Iris pigment epithelial cell (primary cell): ENCODE results near the gene SH2B3.
A peak's percentile ranks its signal among the peaks of the same experiment; 100 is the strongest.

Experiments
- DNase-seq: peaks from one replicate; pipeline ENCODE4 v3.0.0-alpha.2; 2011; ENCODE audit warnings: low read depth

SH2B3 gene

DNA sequence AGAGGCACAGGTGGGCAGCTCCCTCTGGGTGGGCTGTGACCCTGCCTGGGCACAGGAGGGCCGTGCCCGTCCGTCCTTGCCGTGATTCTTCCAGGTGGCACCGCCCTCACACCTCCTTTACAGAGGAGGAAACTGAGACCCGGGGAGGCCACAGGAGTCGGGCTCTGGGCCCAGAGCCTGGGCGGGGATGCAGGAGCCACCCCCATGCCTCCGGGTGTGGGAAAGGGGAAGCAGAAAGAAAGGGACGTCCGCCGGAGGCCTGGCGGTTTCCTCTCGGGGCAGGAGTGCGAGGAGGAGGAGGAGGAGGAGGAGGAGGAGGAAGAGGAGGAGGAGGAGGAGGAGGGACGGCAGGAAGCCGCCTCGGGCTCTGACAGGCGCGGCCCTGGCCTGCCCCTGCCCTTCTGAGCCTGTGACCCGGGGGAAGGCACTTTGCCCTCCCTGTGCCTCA lies 23.0 kb downstream of the SH2B3 start:
- DNase-seq = no peak

DNA sequence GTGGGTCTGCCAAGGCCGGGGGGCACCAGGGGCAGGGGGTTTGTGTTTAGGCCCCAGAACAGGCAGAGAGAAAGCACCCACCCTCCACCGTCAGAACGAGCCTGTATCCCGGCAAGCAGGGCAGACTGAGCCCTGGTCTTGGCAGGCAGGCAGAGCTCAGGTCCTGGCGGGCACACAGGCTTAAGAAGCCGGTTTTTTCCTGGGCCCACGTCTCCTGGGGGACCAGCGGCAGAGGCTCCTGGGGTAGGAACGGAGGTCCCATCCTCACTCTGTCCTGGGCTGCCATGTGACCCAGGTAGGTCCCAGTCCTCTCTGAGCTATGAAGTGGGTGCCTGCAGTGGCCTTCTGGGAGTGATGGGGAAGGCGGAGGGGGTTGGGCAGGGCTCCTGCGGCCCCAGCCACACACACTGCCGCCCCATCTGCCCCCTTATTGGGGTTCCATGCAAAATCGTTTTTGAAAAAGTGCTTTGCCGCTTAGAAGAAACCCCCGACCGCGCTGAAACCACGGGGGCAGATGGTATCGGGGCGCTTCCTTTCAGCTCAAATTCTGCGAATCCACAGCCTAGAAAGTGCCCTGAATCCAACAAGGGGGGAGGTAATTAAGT lies 24.2 kb downstream of the SH2B3 start:
- DNase-seq = no peak

DNA sequence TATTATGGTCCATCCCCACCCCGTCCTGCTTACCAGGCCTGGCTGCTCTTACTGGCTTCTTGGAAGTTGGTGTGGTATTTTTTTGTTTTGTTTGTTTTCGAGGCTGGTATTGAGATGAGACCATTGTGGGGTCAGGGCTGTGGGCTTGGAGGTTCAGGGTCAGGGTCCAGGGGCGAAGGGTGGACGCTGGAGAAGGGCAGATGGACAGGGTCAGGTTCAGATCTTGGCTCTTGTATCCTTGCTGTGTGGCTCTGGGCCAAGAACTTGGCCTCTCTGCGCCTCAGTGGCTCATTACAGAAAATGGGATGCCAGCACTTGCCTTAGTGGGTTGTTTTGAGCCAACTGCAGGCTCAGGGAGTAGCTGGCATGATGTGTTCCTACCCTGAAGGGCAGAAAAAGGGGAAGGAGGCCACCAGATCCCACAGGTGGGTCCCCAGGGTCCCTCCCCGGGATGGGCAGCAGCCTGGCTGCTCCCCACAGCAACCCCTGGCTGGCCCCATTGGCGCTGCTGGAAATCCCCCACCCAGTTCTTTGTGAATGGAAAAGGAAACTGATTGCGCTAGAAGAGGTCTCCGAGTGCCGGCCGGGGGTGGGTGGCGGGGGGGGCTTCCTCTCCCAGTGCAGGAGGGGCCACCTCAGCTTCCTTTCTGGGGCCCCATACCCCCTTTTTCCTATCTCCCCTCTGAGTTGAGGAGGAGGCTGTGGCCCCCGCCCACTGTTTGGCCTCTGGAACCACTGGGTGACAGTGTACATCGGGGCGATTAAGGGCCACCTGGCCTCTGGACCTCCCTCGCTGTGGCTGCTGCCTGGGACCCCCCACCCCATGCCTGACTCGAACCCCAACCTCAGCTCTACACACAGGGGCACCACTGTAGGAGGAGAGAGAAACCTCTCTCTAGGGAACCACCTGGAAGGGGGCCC lies 25.0 kb downstream of the SH2B3 start:
- DNase-seq = no peak

DNA sequence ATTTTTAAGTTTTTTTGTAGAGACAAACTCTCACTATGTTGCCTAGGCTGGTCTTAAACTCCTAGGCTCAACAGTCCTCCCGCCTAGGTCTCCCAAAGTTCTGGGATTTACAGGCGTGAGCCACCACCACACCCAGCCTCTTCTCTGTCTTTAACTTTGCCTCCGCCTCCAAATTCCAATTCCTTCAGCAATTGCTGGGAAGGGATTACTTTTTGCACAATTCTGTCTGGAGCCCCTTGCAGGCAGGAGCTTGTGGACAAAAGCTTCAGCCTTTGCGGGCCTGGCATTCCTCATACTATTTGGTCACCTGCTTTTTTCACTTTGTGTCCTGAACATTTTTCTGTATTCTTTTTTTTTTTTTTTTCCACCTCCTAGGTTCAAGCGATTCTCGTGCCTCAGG lies 26.0 kb downstream of the SH2B3 start:
- peak; percentile 40 for DNase-seq

DNA sequence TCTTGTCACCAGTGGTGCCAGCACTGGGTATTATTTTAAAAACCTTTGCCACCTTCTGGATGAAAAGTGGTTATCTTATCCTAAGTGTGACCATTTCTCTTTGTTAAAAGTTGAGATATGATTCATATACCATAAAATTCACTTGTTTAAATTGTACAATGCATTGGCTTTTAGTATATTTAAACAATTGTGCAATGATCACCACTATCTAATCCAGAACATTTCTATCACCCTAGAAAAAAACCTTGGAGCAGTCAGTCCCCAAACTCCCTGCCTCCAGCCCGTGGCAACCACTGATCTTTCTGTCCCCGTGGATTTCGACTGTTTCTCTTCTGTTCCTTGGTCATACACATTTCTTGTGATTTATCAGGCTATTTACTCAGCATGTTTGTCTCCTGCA lies 28.3 kb downstream of the SH2B3 start:
- DNase-seq = no peak

DNA sequence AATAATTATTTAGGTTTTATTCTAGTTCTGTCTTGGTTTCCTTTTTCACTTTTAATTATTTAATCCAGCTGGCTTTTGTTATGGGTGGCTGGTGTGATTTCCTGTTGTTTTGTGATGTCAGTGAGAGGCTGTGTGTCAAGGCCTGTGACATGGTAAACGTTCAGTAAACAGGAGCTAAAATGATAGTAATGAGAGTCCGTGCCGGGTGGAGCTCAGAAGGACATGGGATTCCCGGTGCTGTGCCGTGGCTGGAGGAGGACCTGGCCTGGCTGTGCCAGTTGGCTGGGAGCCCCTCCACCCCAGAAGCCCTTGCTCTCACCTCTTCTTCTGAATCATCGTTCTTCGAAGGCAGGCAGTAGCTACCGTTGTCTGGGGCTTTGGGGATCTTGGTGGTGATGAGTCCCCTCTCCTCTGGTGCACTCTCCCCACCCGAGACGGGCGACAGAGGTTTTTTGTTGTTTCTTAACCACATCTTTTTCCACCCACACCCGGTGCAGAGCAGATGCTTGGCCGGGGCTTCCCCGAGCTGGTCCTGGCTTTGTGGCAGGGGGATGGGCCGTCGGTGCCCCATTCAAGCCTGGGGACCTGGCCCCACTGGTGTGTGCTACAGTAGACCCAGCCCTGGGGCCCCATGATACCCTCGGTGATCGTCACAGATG lies 29.1 kb downstream of the SH2B3 start:
- DNase-seq = peak; percentile 74

DNA sequence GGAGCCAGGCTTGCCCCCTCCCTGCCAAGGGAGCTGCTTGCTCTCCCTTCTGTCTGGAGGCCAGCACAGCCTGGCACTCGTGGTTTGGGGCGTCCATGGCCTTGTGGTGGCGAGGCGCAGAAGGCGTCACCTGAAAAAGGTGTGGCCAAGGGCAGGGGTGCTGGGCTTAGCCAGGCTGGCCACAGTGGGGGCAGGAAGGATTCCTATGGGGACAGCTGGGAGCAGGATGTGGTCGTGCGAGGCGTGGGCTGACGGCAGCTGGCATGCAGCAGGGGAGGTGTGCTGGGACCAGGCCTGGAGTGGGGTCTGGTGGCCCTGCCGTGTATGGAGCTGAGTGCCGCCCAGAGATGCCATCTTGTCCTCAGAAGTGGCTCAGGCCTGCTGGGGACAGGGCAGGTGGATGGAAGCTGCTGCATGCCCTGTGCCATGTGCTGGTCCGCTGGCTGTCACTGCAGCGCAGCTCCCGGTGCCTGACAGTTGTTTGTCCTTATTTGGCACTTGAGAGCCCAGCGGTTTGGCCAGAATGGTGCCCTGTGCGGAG lies 30.0 kb downstream of the SH2B3 start:
- no peak for DNase-seq

DNA sequence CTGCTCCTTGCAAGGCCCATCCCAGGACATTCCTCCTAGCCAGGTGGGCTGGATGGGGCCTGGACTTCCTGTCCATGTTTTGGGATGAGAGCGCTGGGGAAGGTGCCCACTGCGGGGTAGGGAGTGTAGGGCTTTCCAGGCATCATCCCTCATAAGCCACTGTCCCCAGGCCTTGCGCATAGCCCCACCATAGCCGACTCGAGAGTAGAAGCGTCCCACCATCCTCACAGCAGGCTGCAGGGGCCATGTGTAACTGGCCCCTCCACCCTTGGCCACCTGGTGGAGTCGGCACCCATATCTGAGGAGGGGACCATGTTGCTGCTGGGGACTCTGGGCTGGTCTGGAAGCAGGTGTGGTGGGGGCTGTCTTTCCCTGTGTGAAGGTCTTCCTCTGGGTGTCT lies 30.5 kb downstream of the SH2B3 start:
- no peak for DNase-seq

DNA sequence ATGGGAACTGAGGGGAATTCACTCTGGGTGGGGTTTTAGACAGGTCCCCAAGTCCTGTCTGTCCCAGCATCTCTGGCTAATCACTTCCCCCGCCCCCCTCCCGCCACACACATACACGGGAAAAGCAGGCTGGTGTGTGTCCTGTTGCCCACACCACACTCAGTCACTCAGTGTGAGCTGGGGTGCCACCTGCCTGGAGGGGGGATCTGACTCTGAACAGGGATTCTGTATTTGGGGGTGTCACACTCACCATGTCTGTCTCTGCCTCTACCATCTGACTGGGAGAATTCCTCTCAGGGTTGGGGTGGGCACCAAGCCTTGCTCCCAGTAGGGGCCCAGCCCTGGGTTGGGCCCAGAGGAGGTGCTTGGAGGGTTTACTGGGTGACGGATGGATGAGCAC lies 31.1 kb downstream of the SH2B3 start:
- DNase-seq = no peak

DNA sequence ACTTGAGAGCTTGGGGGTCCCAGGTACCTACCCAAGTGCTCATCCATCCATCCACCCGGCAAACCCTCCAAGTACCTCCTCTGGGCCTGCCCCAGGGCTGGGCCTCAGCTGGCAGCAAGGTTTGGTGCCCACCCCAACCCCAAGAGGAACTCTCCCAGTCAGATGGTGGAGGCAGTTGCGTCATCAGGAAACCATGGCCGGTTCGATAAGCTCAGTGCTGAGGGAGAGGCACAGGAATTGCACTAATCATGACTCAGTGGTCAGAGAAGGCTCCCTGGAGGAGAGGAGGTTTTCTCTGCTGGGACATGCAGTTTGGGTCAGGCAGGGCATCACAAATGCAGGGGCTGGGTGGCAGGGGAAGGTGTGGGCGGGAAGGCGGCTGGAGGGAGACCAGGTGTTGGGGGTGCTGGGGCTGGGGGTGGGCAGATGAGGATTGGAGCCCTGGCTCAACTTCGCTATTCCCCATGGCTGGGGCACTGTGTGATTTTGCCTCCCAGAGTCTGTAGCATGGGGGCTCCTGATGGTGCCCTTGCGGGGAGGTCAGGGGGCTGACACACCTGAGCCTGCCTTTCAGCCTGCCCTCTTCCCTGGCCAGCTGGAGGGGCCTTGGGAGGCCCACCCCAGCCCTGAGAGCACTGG lies 32.2 kb downstream of the SH2B3 start:
- DNase-seq = peak; percentile 89

DNA sequence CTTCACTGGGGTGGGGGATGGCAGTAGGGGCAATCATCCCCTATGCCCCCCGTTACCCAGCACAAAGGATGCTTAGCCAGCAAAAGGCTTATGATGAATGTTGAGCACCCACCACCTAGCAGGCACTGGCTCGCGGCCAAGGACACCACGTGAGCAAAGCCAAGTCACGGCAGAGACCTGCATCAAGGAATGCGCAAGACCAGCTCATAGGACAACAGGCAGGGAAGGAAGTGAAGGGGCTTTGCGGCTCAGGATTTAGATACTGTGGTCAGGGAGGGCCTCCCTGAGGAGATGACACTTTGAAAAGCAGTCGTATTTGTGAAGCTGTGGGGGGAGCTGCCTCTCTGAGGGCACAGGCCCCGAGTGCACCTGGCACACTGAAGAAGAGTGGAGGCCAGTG lies 32.8 kb downstream of the SH2B3 start:
- DNase-seq = peak; percentile 70

DNA sequence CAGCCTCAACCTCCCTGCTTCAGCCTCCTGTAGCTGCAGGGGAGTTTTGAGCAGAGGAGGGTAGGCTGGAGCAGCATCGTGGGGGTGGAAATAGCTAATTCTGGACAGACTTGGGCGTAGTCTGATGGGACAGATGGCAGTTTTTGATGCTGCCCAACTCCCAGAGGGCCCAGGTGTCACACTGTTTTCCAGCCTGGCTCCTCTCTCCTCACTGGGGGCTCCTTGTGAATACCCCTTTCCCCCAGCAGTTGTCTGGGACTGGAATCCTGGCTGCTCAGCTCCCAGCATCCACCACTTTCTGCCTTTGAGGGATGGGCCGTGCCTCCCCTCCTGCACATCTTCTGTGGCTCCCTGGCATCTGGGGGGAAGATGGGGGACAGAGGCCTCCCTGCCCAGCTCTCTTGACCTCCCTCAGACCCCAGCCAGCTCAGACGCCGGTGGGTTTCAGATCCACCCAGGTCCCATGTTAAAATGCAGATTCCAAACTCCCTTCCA lies 34.0 kb downstream of the SH2B3 start:
- DNase-seq = no peak

DNA sequence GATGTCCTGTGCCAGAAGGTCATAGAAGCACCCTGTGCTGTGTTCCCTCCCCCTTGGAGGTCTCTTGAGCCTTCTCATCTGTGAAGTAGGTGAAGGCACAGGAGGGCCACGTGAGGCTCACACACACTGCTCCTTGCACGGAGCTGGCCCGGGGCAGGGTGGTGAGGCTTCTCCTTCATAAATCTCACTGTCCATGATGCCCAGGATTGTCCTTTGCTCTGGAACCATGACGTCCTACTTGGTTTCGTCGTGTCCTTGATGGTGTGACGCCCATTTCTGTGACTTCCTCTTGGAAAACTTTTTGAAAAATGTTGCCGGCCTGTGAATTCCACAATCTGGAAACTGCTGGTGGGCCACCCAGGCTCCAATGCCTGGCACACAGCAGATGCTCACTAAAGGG lies 34.4 kb downstream of the SH2B3 start:
- no peak for DNase-seq

DNA sequence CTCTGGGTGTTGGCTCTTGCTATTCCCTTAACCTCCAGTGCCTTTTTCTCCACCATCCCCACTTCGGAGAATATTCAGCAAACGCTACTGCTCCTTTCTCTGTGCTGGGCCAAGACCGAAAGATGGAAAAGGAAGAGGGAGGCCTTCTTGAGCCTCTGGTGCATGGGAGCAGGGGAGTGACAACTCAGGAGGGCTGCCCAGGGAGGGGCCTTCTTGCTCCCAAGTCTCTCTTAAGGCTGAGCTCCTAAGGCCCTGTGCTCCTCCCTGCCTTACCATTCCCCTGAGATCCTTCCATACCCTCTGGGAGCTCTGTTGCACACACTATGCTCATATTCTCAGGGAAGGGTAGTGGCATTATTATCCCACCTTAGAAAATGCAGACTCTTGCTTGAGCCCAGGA lies 34.9 kb downstream of the SH2B3 start:
- DNase-seq = no peak

DNA sequence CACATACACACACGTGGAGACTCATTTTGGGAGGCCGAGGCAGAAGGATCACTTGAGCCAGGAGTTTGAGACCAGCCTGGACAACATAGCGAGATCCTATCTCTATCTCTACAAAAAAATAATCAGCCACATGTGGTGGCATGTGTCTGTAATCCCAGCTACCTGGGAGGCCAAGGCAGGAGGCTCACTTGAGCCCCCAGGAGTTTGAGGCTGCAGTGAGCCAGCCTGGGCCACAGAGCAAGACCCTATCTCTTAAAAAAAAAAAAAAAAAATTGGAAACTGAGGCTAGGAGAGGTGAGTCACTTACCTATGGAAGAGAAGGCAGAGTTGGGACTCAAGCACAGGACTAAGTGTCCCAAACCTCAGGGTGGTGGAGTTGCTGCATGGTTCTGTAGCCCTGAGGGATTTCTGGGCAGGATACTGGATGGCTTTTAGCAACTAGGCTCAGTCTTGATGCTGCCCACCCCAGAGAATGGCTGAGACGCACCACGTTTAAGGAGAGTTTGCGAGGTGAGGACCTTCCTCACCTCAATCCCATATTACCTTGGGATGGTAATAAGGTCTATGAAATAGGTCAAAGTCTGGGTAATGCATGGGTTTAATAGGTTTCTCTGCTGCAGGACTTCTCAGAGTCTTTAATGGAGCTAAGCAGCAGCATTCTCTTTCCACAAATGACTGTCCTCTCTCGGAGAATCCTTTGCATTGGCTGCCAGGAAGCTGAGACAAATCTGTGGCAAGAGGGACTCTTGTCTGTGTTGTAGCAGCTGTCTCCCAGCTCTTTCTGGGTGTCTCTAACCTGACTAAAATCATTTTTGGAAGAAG lies 35.6 kb downstream of the SH2B3 start:
- DNase-seq = no peak

DNA sequence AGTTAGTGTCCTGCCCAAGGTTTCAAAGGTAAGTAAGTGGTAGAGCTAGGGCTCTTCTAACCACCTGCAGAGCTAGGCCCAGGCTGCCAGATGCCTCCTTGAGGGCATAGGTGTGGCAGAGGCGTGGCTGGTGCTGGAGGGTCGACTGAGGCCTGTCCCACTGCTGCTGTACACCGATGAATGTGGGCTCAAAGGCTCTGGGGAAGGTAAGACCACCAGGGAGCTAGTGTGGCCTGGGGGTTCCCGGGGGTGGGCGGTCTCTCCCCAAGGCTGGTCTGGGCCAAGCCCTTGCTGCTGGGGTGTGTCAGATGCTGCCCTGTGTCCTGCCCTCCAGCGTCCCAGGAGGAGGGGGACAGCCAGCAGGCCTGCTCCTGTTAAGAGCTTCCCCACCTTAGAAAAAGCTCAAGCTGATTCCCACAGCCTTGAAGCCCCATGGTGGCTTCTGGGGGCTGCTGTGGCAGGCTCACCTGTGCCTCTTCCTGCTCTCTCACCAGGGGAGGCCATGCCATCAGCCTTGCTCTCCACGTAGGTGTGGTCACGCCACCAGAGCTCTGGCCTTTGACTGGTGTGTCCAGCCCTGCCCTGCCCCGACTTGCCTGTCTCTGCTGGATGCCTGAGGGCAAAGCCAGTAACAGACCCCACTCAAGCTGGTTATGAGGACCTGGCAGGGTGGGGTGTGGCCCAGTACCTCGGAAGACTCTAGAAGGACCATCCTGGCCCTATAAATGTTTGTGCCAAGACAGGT lies 36.8 kb downstream of the SH2B3 start:
- DNase-seq = no peak

DNA sequence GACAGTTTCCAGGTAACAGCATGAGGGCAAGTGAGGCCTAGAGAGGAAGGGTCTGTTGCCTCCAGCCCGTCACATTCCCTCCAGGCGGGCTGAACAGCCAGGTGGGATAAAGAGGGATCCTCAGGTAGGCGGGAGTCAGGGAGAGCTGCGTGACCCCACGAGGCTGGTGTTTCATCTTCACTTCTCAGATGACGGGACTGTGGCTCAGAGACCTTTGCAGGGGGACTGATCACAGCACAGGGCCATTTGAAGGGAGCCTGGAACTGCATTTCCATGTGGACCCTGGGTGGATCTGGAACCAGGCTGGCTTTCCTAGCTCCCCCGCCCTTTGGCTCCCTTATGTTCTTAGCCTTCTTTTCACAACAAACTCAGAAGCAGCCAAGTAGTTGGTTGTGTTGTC lies 37.4 kb downstream of the SH2B3 start:
- no peak for DNase-seq

DNA sequence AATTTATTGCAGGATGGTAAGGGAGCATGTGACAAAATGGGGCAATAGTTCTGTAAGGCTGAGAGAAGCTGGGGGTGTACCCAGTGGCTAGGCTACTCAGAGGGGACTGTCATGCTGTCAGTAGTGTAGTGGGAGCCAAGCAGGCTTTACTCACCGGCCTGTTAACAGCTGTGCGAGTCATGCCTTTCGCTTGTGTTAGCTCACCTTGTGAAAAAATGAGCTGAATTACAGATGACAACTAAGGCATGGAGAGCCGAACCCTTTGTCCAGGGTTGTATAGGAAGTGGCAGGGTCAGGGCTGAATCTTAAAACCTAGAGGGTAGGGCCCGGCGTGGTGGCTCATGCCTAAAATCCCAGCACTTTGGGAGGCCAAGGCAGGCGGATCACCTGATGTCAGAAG lies 37.9 kb downstream of the SH2B3 start:
- peak; percentile 58 for DNase-seq

DNA sequence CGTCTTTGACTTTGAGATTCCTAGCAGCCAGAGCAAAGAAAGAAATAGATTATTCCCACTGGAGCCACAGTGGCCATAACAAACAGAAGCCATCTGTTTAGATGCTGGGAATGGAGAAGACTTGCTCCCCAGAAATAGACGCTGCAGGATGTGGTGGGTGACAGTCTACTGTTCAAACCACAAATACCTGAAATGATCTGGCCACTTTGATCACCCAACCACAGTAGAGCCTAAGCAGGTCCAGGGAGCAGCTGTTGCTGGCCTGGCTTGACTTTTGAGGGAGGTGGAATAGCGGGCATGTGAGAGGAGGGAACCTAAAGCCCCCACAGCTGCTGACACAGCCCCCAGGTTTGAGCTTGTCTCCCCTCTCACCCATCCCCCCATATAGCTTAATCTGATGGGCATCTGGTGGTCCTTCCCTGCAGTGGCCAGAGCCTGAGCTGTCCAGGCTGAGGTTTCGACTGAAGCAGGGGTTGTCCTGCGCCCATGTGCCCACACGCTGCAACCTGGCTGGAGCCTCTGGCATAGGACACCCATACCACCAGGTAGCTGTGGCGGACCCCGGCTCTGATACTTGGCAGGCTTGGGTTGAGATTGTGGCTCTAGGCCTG lies 38.7 kb downstream of the SH2B3 start:
- DNase-seq = no peak
